SK-N-SH (cell line): Measurements from ENCODE around the gene C9orf50. TPM values are rescaled to one million over a fixed set of nuclear protein-coding genes. Genes with fewer than 3 reads are reported as not detected.

Experiments
- CTCF ChIA-PET: fragments of 300-600, 350-600 bp; formaldehyde crosslinking; extraction: SDS; loops from one replicate; lab custom pipeline; 2021; lab: Yijun Ruan, JAX
- POLR2A ChIA-PET: fragments of 350-600 bp; sonication (Branson Sonifier 250); formaldehyde crosslinking; extraction: SDS; loops from one replicate; lab custom pipeline; 2020; ENCODE audit warnings: antibody characterized with exemption, inconsistent platforms; lab: Yijun Ruan, JAX
- DNase-seq: peaks from one replicate; pipeline ENCODE4 v3.0.0; 2012
- H2AFZ ChIP-seq: fragments of 200-600 bp; sonication (generic); 2 replicates; pipeline ENCODE4 v1.8.1; 2016; ENCODE audit warnings: antibody characterized with exemption, mild to moderate bottlenecking, low read depth
- H3F3A ChIP-seq: fragments of 200-600 bp; sonication (generic); replicated peaks from 2 replicates; pipeline ENCODE3; 2016; ENCODE audit warnings: antibody characterized with exemption, mild to moderate bottlenecking; ENCODE audit not compliant: insufficient read depth
- H3K27ac ChIP-seq, 2 experiments: fragments of 200-500 bp in 1 of 2; fragments of 200-600 bp in 1 of 2; sonication (Bioruptor generic) in 1 of 2; sonication (generic), shearing (Covaris generic) in 1 of 2; 2 replicates each; pipeline versions ENCODE4 v1.5.1 to v1.6.1; 2014 to 2016; ENCODE audit warnings: low read depth in 2 of 2, inconsistent platforms in 1 of 2, low read length in 1 of 2, mild to moderate bottlenecking in 1 of 2, mixed read lengths in 1 of 2
- H3K27me3 ChIP-seq: fragments of 200-600 bp; sonication (generic), shearing (Covaris generic); 2 replicates; pipeline ENCODE4 v1.6.1; 2016; ENCODE audit warnings: mixed run types; ENCODE audit not compliant: insufficient read depth
- H3K36me3 ChIP-seq, 2 experiments: fragments of 200-500 bp in 1 of 2; fragments of 200-600 bp in 1 of 2; sonication (Bioruptor generic) in 1 of 2; sonication (generic) in 1 of 2; replicated peaks in 1 of 2; 2 replicates each; pipeline versions ENCODE3 to v1.5.1; 2014 to 2016; ENCODE audit warnings: low read length in 1 of 2, mild to moderate bottlenecking in 1 of 2; ENCODE audit not compliant: insufficient read depth in 2 of 2, control insufficient read depth in 1 of 2
- H3K4me1 ChIP-seq, 2 experiments: fragments of 200-500 bp in 1 of 2; fragments of 200-600 bp in 1 of 2; sonication (Bioruptor generic) in 1 of 2; sonication (generic), shearing (Covaris generic) in 1 of 2; 2 replicates each; pipeline versions ENCODE4 v1.5.1 to v1.6.1; 2014 to 2016; ENCODE audit warnings: low read depth in 1 of 2, low read length in 1 of 2, mixed run types in 1 of 2; ENCODE audit not compliant: insufficient read depth in 2 of 2, control insufficient read depth in 1 of 2
- H3K4me2 ChIP-seq: fragments of 200-600 bp; sonication (generic), shearing (Covaris generic); 2 replicates; pipeline ENCODE4 v1.6.1; 2017; ENCODE audit warnings: mixed run types
- H3K4me3 ChIP-seq, 2 experiments: fragments of 200-500 bp in 1 of 2; fragments of 200-600 bp in 1 of 2; sonication (Bioruptor generic) in 1 of 2; sonication (generic), shearing (Covaris generic) in 1 of 2; 2 replicates each; pipeline versions ENCODE4 v1.5.1 to v1.8.1; 2014 to 2016; ENCODE audit warnings: low read depth in 2 of 2, inconsistent platforms in 1 of 2, low read length in 1 of 2, mild to moderate bottlenecking in 1 of 2, mixed read lengths in 1 of 2, moderate library complexity in 1 of 2
- H3K79me2 ChIP-seq: fragments of 200-600 bp; sonication (generic); 2 replicates; pipeline ENCODE4 v1.8.1; 2017; ENCODE audit warnings: mild to moderate bottlenecking; ENCODE audit not compliant: insufficient read depth
- H3K9ac ChIP-seq: fragments of 200-600 bp; sonication (generic); 2 replicates; pipeline ENCODE4 v1.6.1; 2017; ENCODE audit warnings: mixed run types
- H3K9me2 ChIP-seq: fragments of 200-600 bp; sonication (generic); 2 replicates; pipeline ENCODE4 v1.6.1; 2017; ENCODE audit warnings: mixed run types
- H3K9me3 ChIP-seq: fragments of 200-600 bp; sonication (generic); 2 replicates; pipeline ENCODE4 v1.6.1; 2017; ENCODE audit warnings: mixed run types, mild to moderate bottlenecking, moderate library complexity
- H4K20me1 ChIP-seq: fragments of 200-600 bp; sonication (generic); 2 replicates; pipeline ENCODE4 v1.6.1; 2017; ENCODE audit warnings: mild to moderate bottlenecking, mixed run types; ENCODE audit not compliant: insufficient read depth
- CTCF ChIP-seq: fragments of 200-600 bp; sonication (generic); IDR thresholded peaks from 2 replicates; pipeline ENCODE4 v1.6.1; 2017; ENCODE audit warnings: antibody characterized with exemption, mild to moderate bottlenecking, moderate library complexity
- ELF1 ChIP-seq: IDR thresholded peaks from 2 replicates; pipeline ENCODE4 v1.4.0; 2012
- EZH2phosphoT487 ChIP-seq: fragments of 200-600 bp; sonication (generic); IDR thresholded peaks from 2 replicates; pipeline ENCODE4 v1.6.1; 2017; ENCODE audit warnings: low read depth, mixed run types, mild to moderate bottlenecking, antibody characterized with exemption, moderate library complexity, borderline replicate concordance
- FOSL2 ChIP-seq: IDR thresholded peaks from 2 replicates; pipeline ENCODE4 v1.4.0; 2012; ENCODE audit warnings: low read depth, mild to moderate bottlenecking, moderate library complexity, borderline replicate concordance
- FOXJ3 ChIP-seq: sonication (generic); formaldehyde crosslinking; IDR thresholded peaks from 2 replicates; pipeline ENCODE4 v1.5.1; 2020; ENCODE audit warnings: mild to moderate bottlenecking, missing genetic modification reagents
- GABPA ChIP-seq: IDR thresholded peaks from 2 replicates; pipeline ENCODE4 v1.4.0; 2012; ENCODE audit warnings: low read depth, mild to moderate bottlenecking
- JUND ChIP-seq: IDR thresholded peaks from 2 replicates; pipeline ENCODE4 v1.4.0; 2012
- MXI1 ChIP-seq: IDR thresholded peaks from 2 replicates; pipeline ENCODE4 v1.6.1; 2012; ENCODE audit warnings: mild to moderate bottlenecking, low read depth, low read length, improper control_type of control experiment
- NRF1 ChIP-seq: IDR thresholded peaks from 2 replicates; pipeline ENCODE4 v1.6.1; 2012; ENCODE audit warnings: low read depth, mild to moderate bottlenecking, low read length
- POLR2AphosphoS5 ChIP-seq: IDR thresholded peaks from 2 replicates; pipeline ENCODE4 v1.6.1; 2012; ENCODE audit warnings: low read depth, low read length
- RCOR1 ChIP-seq: fragments of 150-350 bp; IDR thresholded peaks from 2 replicates; pipeline ENCODE4 v1.6.1; 2017; ENCODE audit warnings: antibody characterized with exemption, low read length
- RXRA ChIP-seq: IDR thresholded peaks from 2 replicates; pipeline ENCODE4 v1.4.0; 2012; ENCODE audit warnings: low read depth, mild to moderate bottlenecking, borderline replicate concordance
- SIN3A ChIP-seq: IDR thresholded peaks from 2 replicates; pipeline ENCODE4 v1.6.1; 2012; ENCODE audit warnings: low read depth, mild to moderate bottlenecking, low read length, moderate library complexity, borderline replicate concordance
- TCF12 ChIP-seq: IDR thresholded peaks from 2 replicates; pipeline ENCODE4 v1.4.0; 2012
- USF2 ChIP-seq: fragments of 150-350 bp; IDR thresholded peaks from 2 replicates; pipeline ENCODE4 v1.6.1; 2017; ENCODE audit warnings: antibody characterized with exemption, low read length, low read depth, borderline replicate concordance
- YY1 ChIP-seq: IDR thresholded peaks from 2 replicates; pipeline ENCODE4 v1.4.0; 2012; ENCODE audit warnings: low read depth, mild to moderate bottlenecking
- ZBTB33 ChIP-seq: IDR thresholded peaks from 2 replicates; pipeline ENCODE4 v1.4.0; 2012; ENCODE audit warnings: low read depth, borderline replicate concordance
- WGBS: methylation state at CpG from one replicate; pipeline ENCODE4 v1.1.6; 2017; ENCODE audit warnings: low lambda C conversion rate; 5-methylcytosine and 5-hydroxymethylcytosine counted together
- polyA plus RNA-seq, 3 experiments: library from polyadenylated mRNA; depleted of rRNA; stranded (reverse); fragments of >200 nt; gene quantifications; 2 replicates each; pipeline ENCODE4 v1.2.3, GENCODE V29; 2012
- TF ChIP-seq, protein P1 (sequence below): IDR thresholded peaks from 2 replicates; pipeline ENCODE4 v1.4.0; 2012; ENCODE audit warnings: low read depth, borderline replicate concordance

C9orf50 gene
- polyA plus RNA-seq, 1 of the 3 experiments (the other 2 are of a cell fraction): 0.30 TPM

DNA sequence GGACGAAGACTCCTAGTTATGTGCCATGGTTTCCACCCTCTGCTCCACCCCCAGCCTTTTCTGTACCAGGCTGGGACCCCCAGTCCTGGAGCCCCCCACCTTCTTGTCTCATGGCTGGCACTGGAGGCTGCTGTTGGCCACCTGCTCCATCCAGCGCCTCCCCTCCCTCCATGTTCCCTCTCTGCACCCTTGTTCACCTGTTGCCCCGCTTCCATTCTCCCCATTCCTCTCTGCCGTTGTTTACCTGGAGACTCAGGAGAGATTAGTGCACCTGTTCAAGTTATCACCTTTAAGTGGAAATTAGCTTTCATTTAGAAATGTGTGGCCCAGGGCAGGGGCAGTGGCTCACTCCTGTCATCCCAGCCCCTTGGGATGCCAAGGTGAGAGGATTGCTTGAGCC, 12.3 kb upstream of the C9orf50 start:
- no peak overlapping the region for H2AFZ ChIP-seq
- H3K4me1 ChIP-seq: peaks cover 9 to 20% of the 10 kb centered on the region in 2 experiments; a peak in 2 of 4 replicates
- WGBS: 94% methylated on average over 4 of the region's 4 CpGs
- ChIA-PET CTCF (interaction anchor here (0.8 to 3.0 kb wide), 6 partner anchors 9 to 503 kb away, joined by 3 to 11 read pairs (median 4); no protein-coding TSS in a partner anchor), POLR2A (no interaction called here)
- no peak for DNase-seq
- H3F3A ChIP-seq: peaks cover 3% of the 10 kb centered on the region
- H4K20me1 ChIP-seq: peaks cover 70% of the 10 kb centered on the region
- no peak for TF ChIP-seq FOXJ3 (CRISPR knock-in tag)
- TF ChIP-seq EZH2phosphoT487: no peak
- no peak for TF ChIP-seq RXRA
- no peak for TF ChIP-seq SIN3A
- TF ChIP-seq TCF12: no peak
- TF ChIP-seq ZBTB33: no peak
- no peak for TF ChIP-seq GABPA
- TF ChIP-seq, protein P1, sequence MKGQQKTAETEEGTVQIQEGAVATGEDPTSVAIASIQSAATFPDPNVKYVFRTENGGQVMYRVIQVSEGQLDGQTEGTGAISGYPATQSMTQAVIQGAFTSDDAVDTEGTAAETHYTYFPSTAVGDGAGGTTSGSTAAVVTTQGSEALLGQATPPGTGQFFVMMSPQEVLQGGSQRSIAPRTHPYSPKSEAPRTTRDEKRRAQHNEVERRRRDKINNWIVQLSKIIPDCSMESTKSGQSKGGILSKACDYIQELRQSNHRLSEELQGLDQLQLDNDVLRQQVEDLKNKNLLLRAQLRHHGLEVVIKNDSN: no peak
- TF ChIP-seq CTCF: no peak
- TF ChIP-seq RCOR1: no peak
- TF ChIP-seq ELF1: no peak
- no peak for TF ChIP-seq FOSL2
- TF ChIP-seq USF2: no peak
- TF ChIP-seq POLR2AphosphoS5: no peak
- no peak for TF ChIP-seq JUND
- TF ChIP-seq NRF1: no peak
- no peak for TF ChIP-seq YY1
- no peak for TF ChIP-seq MXI1
- no peaks in the 10 kb centered on the region for H3K27me3 ChIP-seq
- H3K4me2 ChIP-seq: no peak overlapping the region
- H3K9me3 ChIP-seq: no peaks in the 10 kb centered on the region
- no peaks in the 10 kb centered on the region for H3K9me2 ChIP-seq
- no peak overlapping the region for H3K9ac ChIP-seq
- H3K79me2 ChIP-seq: peaks cover 77% of the 10 kb centered on the region
- H3K27ac ChIP-seq: no peak overlapping the region; a peak in 1 of 4 replicates
- H3K36me3 ChIP-seq: peaks cover 21 to 46% of the 10 kb centered on the region in 2 experiments
- H3K4me3 ChIP-seq: no peak overlapping the region
